NCI-H69 (cell line): ENCODE measurements around the gene PHACTR1.
A peak's percentile ranks its signal among the peaks of the same experiment; 100 is the strongest.
"Not testable (repeated sequence)": the region's sequence is repeated elsewhere in the genome, so short reads cannot be mapped to it uniquely, and the experiment has no call there.

ENCODE experiments used
- DNase-seq: peaks from one replicate; lab custom pipeline; 2025; lab: John Stamatoyannopoulos, UW

Gene PHACTR1

GRCh38 chr6:12749531-12750379 is 33.2 kb downstream of the PHACTR1 start:
- peak; percentile 65 for DNase-seq

- DNase-seq: no peak
Measured at GRCh38 chr6:12750416-12750815, 33.8 kb downstream of the PHACTR1 start.

- DNase-seq: no peak
Measured at GRCh38 chr6:12751694-12752325, 35.2 kb downstream of the PHACTR1 start.

- DNase-seq: no peak
Measured at GRCh38 chr6:12753036-12753435, 36.5 kb downstream of the PHACTR1 start.

GRCh38 chr6:12760226-12760625 is 43.7 kb downstream of the PHACTR1 start:
- no peak for DNase-seq

GRCh38 chr6:12760911-12761310 is 44.3 kb downstream of the PHACTR1 start:
- DNase-seq: no peak

GRCh38 chr6:12761376-12762115 is 45.0 kb downstream of the PHACTR1 start:
- DNase-seq: no peak

GRCh38 chr6:12762731-12763434 is 46.3 kb downstream of the PHACTR1 start:
- not testable (repeated sequence) for DNase-seq

GRCh38 chr6:12766365-12766764 is 49.8 kb downstream of the PHACTR1 start:
- DNase-seq: no peak

GRCh38 chr6:12767016-12767415 is 50.4 kb downstream of the PHACTR1 start:
- no peak for DNase-seq

- DNase-seq: no peak
Measured at GRCh38 chr6:12769556-12770256, 53.1 kb downstream of the PHACTR1 start.

GRCh38 chr6:12772416-12772815 is 55.8 kb downstream of the PHACTR1 start:
- no peak for DNase-seq

GRCh38 chr6:12776291-12776690 is 59.7 kb downstream of the PHACTR1 start:
- DNase-seq: no peak

GRCh38 chr6:12779772-12780171 is 63.2 kb downstream of the PHACTR1 start:
- DNase-seq: no peak

- DNase-seq: no peak
Measured at GRCh38 chr6:12782136-12782535, 65.6 kb downstream of the PHACTR1 start.

GRCh38 chr6:12785301-12785700 is 68.7 kb downstream of the PHACTR1 start:
- no peak for DNase-seq

GRCh38 chr6:12785921-12786320 is 69.4 kb downstream of the PHACTR1 start:
- DNase-seq: no peak

GRCh38 chr6:12791371-12791770 is 74.8 kb downstream of the PHACTR1 start:
- DNase-seq: no peak

GRCh38 chr6:12798326-12798725 is 81.8 kb downstream of the PHACTR1 start:
- DNase-seq: no peak

- no peak for DNase-seq
Measured at GRCh38 chr6:12800120-12800519, 83.6 kb downstream of the PHACTR1 start.

GRCh38 chr6:12801141-12801540 is 84.6 kb downstream of the PHACTR1 start:
- no peak for DNase-seq

GRCh38 chr6:12802440-12802839 is 85.9 kb downstream of the PHACTR1 start:
- DNase-seq: no peak
